K562 (cell line): ENCODE data around the gene IL23R. TPM values are rescaled to one million over a fixed set of nuclear protein-coding genes. Genes with fewer than 3 reads are reported as not detected.

Source experiments
- ARHGAP35 ChIP-seq: fragments of 450-650 bp; IDR thresholded peaks from 2 replicates; pipeline ENCODE4 v1.6.1; 2018; ENCODE audit not compliant: partially characterized antibody
- ARID3B ChIP-seq: fragments of 250-450 bp; sonication (Bioruptor Pico); IDR thresholded peaks from 2 replicates; pipeline ENCODE4 v1.4.0; 2020; ENCODE audit warnings: borderline replicate concordance
- ATF4 ChIP-seq: fragments of 450-650 bp; formaldehyde crosslinking; IDR thresholded peaks from 2 replicates; pipeline ENCODE4 v1.4.0; 2022; ENCODE audit warnings: mild to moderate bottlenecking, moderate library complexity
- BCLAF1 ChIP-seq, 2 experiments: fragments of 450-650 bp in 1 of 2; IDR thresholded peaks; 2 replicates each; pipeline ENCODE4 v1.6.1; 2011 to 2017; ENCODE audit warnings: low read depth in 2 of 2, antibody characterized with exemption in 1 of 2, borderline replicate concordance in 1 of 2, low read length in 1 of 2, mild to moderate bottlenecking in 1 of 2, mixed read lengths in 1 of 2; ENCODE audit not compliant: control insufficient read depth in 1 of 2
- BRD9 ChIP-seq: fragments of 450-650 bp; IDR thresholded peaks from 2 replicates; pipeline ENCODE4 v1.6.1; 2018; ENCODE audit warnings: low read depth; ENCODE audit not compliant: partially characterized antibody
- ESRRA ChIP-seq: fragments of 450-650 bp; IDR thresholded peaks from 2 replicates; pipeline ENCODE4 v1.6.1; 2014; ENCODE audit warnings: low read depth, mild to moderate bottlenecking, moderate library complexity, borderline replicate concordance
- HNRNPUL1 ChIP-seq: fragments of 200-400 bp; formaldehyde crosslinking; IDR thresholded peaks from 2 replicates; pipeline ENCODE4 v1.6.1; 2017; ENCODE audit warnings: low read length
- MAX ChIP-seq: sonication (generic); formaldehyde crosslinking; IDR thresholded peaks from 2 replicates; pipeline ENCODE4 v1.9.0; 2022; ENCODE audit warnings: mild to moderate bottlenecking, missing genetic modification reagents
- MEF2D ChIP-seq: conservative IDR thresholded peaks from 2 replicates; pipeline ENCODE4 v1.6.1; 2016; ENCODE audit warnings: low read depth, missing genetic modification characterization, missing compliant biosample characterization
- NONO ChIP-seq, 2 experiments: fragments of 200-400 bp in 1 of 2; fragments of 450-650 bp in 1 of 2; formaldehyde crosslinking in 1 of 2; IDR thresholded peaks; 2 replicates each; pipeline ENCODE4 v1.6.1; 2017; ENCODE audit warnings: low read depth in 2 of 2, mild to moderate bottlenecking in 2 of 2, moderate library complexity in 2 of 2, low read length in 1 of 2
- RB1 ChIP-seq: fragments of 450-650 bp; IDR thresholded peaks from 2 replicates; pipeline ENCODE4 v1.6.1; 2017; ENCODE audit warnings: low read depth, mild to moderate bottlenecking
- THRAP3 ChIP-seq: fragments of 450-650 bp; IDR thresholded peaks from 2 replicates; pipeline ENCODE4 v1.6.1; 2016; ENCODE audit warnings: mild to moderate bottlenecking, inconsistent platforms, borderline replicate concordance
- ZNF277 ChIP-seq: fragments of 250-450 bp; sonication (Bioruptor Pico); IDR thresholded peaks from 2 replicates; pipeline ENCODE4 v1.8.0; 2022; ENCODE audit warnings: inconsistent platforms, mild to moderate bottlenecking, moderate library complexity, borderline replicate concordance
- ZNF445 ChIP-seq: fragments of 250-450 bp; sonication (Bioruptor Pico); IDR thresholded peaks from 2 replicates; pipeline ENCODE4 v1.4.0; 2020; ENCODE audit warnings: low read depth, mild to moderate bottlenecking, moderate library complexity
- polyA plus RNA-seq, 8 experiments: library from polyadenylated mRNA; depleted of rRNA in 4 of 8; stranded (reverse) in 5 of 8; unstranded in 3 of 8; fragments of >200 nt; fragmentation: Nextera tagmentation in 2 of 8; fragmentation: Illumina TruSeq in 1 of 8; extraction: Ambion mirVana in 2 of 8; extraction: Trizol in 1 of 8; gene quantifications; 2 replicates each; pipeline versions ENCODE4 v1.2.1 to v1.2.3, GENCODE V29; 2011 to 2014; ENCODE audit warnings: inconsistent platforms in 1 of 8, missing spikeins in 1 of 8
- total RNA-seq, 7 experiments: library from RNA; depleted of rRNA in 6 of 7; stranded (reverse); fragments of >200 nt in 6 of 7; fragmentation: Illumina TruSeq in 2 of 7; extraction: Trizol in 2 of 7; gene quantifications; 2 replicates each; pipeline versions ENCODE4 v1.2.1 to v1.2.3, GENCODE V29; 2011 to 2021; ENCODE audit warnings: low replicate concordance in 1 of 7

Gene IL23R
- total and polyA plus RNA-seq, 9 of the 15 experiments (the other 6 are each of a cell fraction or from before 2014, with no cell fraction given): 4.4 to 52.7 (median 22.8) TPM

- TF ChIP-seq BCLAF1 (IDR thresholded peaks at IDR 0.05; ENCODE audit: borderline replicate concordance in 1 of 2, control insufficient read depth in 1 of 2, low read depth in 2 of 2, low read length in 1 of 2) (no peak), MAX (CRISPR knock-in tag) (no peak), ATF4 (CRISPR knock-in tag) (no peak), RB1 (no peak), THRAP3 (no peak), BRD9 (no peak), HNRNPUL1 (no peak), NONO (IDR thresholded peaks at IDR 0.05; ENCODE audit: low read depth in 2 of 2, low read length in 1 of 2) (no peak), ZNF445 (CRISPR knock-in tag) (no peak), ZNF277 (CRISPR knock-in tag) (no peak), MEF2D (tag) (no peak), ARID3B (no peak), ARHGAP35 (no peak), ESRRA (no peak)
Observed at GRCh38 chr1:67290236-67290635, 124.0 kb downstream of the IL23R start (continued).
